Measurements from ENCODE around the gene SAA4. TPM values are rescaled to one million over a fixed set of nuclear protein-coding genes. Genes with fewer than 3 reads are reported as not detected.
"Not testable (repeated sequence)": the region's sequence is repeated elsewhere in the genome, so short reads cannot be mapped to it uniquely, and the experiment has no call there.

The SAA4 gene
- polyA plus RNA-seq, 1 donor from 2014 or later, result 0.58 TPM

DNA sequence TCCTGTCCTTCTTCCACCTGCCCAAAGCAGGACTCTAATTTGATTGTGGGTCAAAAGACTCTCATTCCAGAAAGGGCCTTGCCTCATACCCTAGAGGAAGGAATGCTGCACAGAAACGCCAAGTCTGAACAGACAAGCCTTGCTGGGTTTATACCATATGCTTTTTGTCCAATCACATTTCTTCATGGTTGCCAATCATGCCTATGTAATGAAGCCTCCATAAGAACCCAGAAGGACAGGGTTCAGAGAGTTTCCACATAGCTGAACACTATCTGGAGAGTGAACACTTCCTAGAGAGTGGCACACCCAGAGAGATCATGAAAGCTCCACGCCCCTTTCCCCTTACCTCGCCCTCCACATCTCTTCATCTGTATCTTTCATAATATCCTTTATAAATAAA lies 16.6 kb upstream of the SAA4 start:
- no peak overlapping the region for H3K4me2 ChIP-seq (ENCODE audit: low read length)
- no peaks in the 10 kb centered on the region for H3K79me2 ChIP-seq (replicated peaks; ENCODE audit: insufficient read depth, low read length)
- no peak for TF ChIP-seq EP300 (conservative IDR thresholded peaks at IDR 0.05; ENCODE audit: poor library complexity, severe bottlenecking)
- TF ChIP-seq POLR2AphosphoS5 (IDR thresholded peaks at IDR 0.05), result no peak
- no peak for TF ChIP-seq SMC3 (conservative IDR thresholded peaks at IDR 0.05; ENCODE audit: poor library complexity)
- TF ChIP-seq, protein P1, sequence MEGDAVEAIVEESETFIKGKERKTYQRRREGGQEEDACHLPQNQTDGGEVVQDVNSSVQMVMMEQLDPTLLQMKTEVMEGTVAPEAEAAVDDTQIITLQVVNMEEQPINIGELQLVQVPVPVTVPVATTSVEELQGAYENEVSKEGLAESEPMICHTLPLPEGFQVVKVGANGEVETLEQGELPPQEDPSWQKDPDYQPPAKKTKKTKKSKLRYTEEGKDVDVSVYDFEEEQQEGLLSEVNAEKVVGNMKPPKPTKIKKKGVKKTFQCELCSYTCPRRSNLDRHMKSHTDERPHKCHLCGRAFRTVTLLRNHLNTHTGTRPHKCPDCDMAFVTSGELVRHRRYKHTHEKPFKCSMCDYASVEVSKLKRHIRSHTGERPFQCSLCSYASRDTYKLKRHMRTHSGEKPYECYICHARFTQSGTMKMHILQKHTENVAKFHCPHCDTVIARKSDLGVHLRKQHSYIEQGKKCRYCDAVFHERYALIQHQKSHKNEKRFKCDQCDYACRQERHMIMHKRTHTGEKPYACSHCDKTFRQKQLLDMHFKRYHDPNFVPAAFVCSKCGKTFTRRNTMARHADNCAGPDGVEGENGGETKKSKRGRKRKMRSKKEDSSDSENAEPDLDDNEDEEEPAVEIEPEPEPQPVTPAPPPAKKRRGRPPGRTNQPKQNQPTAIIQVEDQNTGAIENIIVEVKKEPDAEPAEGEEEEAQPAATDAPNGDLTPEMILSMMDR (IDR thresholded peaks at IDR 0.05; ENCODE audit: poor library complexity, severe bottlenecking), result no peak
- TF ChIP-seq TAF1 (IDR thresholded peaks at IDR 0.05; ENCODE audit: low read depth), result no peak
- TF ChIP-seq, protein P2, sequence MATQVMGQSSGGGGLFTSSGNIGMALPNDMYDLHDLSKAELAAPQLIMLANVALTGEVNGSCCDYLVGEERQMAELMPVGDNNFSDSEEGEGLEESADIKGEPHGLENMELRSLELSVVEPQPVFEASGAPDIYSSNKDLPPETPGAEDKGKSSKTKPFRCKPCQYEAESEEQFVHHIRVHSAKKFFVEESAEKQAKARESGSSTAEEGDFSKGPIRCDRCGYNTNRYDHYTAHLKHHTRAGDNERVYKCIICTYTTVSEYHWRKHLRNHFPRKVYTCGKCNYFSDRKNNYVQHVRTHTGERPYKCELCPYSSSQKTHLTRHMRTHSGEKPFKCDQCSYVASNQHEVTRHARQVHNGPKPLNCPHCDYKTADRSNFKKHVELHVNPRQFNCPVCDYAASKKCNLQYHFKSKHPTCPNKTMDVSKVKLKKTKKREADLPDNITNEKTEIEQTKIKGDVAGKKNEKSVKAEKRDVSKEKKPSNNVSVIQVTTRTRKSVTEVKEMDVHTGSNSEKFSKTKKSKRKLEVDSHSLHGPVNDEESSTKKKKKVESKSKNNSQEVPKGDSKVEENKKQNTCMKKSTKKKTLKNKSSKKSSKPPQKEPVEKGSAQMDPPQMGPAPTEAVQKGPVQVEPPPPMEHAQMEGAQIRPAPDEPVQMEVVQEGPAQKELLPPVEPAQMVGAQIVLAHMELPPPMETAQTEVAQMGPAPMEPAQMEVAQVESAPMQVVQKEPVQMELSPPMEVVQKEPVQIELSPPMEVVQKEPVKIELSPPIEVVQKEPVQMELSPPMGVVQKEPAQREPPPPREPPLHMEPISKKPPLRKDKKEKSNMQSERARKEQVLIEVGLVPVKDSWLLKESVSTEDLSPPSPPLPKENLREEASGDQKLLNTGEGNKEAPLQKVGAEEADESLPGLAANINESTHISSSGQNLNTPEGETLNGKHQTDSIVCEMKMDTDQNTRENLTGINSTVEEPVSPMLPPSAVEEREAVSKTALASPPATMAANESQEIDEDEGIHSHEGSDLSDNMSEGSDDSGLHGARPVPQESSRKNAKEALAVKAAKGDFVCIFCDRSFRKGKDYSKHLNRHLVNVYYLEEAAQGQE (IDR thresholded peaks at IDR 0.05; ENCODE audit: borderline replicate concordance), result no peak
- no peak for TF ChIP-seq MXI1 (conservative IDR thresholded peaks at IDR 0.05; ENCODE audit: poor library complexity, severe bottlenecking)
- no peak for TF ChIP-seq EZH2 (IDR thresholded peaks at IDR 0.05; ENCODE audit: borderline replicate concordance, insufficient read depth, low read length, poor library complexity, severe bottlenecking)
- TF ChIP-seq RAD21 (conservative IDR thresholded peaks at IDR 0.05), result no peak
- no peak overlapping the region for H3K9ac ChIP-seq (ENCODE audit: low read length)
- no peak overlapping the region for H3K27ac ChIP-seq (ENCODE audit: low read length)
- H3K36me3 ChIP-seq (ENCODE audit: insufficient read depth, low read length), result no peaks in the 10 kb centered on the region
- H3K4me3 ChIP-seq (ENCODE audit: low read length), result no peak overlapping the region
- H3K27me3 ChIP-seq (ENCODE audit: insufficient read depth, low read depth, low read length), result no peaks in the 10 kb centered on the region
- H3K9me2 ChIP-seq (ENCODE audit: insufficient read depth, low read length), result no peaks in the 10 kb centered on the region
- H4K20me1 ChIP-seq (ENCODE audit: insufficient read depth), result no peaks in the 10 kb centered on the region
- H3K9me3 ChIP-seq (ENCODE audit: low read length), result no peaks in the 10 kb centered on the region
- no peaks in the 10 kb centered on the region for H3F3A ChIP-seq (ENCODE audit: insufficient read depth, low read length, poor library complexity, severe bottlenecking)
- H2AFZ ChIP-seq (ENCODE audit: low read depth, low read length), result no peak overlapping the region

DNA sequence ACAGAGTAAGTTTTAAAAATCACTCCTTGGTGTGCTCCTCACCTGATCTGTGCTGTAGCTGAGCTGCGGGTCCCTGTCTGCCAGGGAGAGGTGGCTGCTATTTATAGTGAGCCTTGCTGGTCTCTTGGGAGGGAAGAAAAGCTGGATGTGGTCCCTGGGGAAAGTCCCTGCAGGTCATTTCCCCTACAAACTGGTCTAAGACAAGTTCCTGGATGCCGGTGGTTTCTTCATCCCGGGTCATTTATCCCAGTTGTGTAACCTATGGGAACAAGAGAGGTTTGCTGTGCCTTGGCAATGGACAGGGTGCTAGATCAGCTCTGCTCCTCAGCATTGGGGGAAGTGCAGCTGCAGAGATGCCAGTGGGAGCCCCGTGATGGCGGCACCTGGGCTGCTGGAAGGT lies 12.0 kb upstream of the SAA4 start, which contains the start of gene SAA2:
SAA2 (minus strand) TSS at position 108 of the 400 bp plus-strand sequence. CDS start 657 bp downstream, outside the sequence.
- Histone ChIP-seq H2AFZ (ENCODE audit: low read depth, low read length) (no peak within 1 kb of the TSS), H3K4me2 (ENCODE audit: low read length) (no peak within 1 kb of the TSS), H3K36me3 (ENCODE audit: insufficient read depth, low read length) (no peaks in the 10 kb centered on the region), H3K27me3 (ENCODE audit: insufficient read depth, low read depth, low read length) (no peaks in the 10 kb centered on the region), H3K4me3 (ENCODE audit: low read length) (no peak within 1 kb of the TSS), H3F3A (ENCODE audit: insufficient read depth, low read length, poor library complexity, severe bottlenecking) (no peaks in the 10 kb centered on the region), H3K9ac (ENCODE audit: low read length) (no peak within 1 kb of the TSS), H3K79me2 (replicated peaks; ENCODE audit: insufficient read depth, low read length) (no peaks in the 10 kb centered on the region), H3K9me3 (ENCODE audit: low read length) (no peaks in the 10 kb centered on the region), H4K20me1 (ENCODE audit: insufficient read depth) (no peaks in the 10 kb centered on the region), H3K9me2 (ENCODE audit: insufficient read depth, low read length) (no peaks in the 10 kb centered on the region), H3K27ac (ENCODE audit: low read length) (no peak within 1 kb of the TSS)
- TF ChIP-seq, protein P1 (IDR thresholded peaks at IDR 0.05; ENCODE audit: poor library complexity, severe bottlenecking), result no peak
- TF ChIP-seq POLR2AphosphoS5 (IDR thresholded peaks at IDR 0.05) (no peak), SMC3 (conservative IDR thresholded peaks at IDR 0.05; ENCODE audit: poor library complexity) (no peak), TAF1 (IDR thresholded peaks at IDR 0.05; ENCODE audit: low read depth) (no peak), EZH2 (IDR thresholded peaks at IDR 0.05; ENCODE audit: borderline replicate concordance, insufficient read depth, low read length, poor library complexity, severe bottlenecking) (no peak), EP300 (conservative IDR thresholded peaks at IDR 0.05; ENCODE audit: poor library complexity, severe bottlenecking) (no peak), RAD21 (conservative IDR thresholded peaks at IDR 0.05) (no peak), MXI1 (conservative IDR thresholded peaks at IDR 0.05; ENCODE audit: poor library complexity, severe bottlenecking) (no peak)
- TF ChIP-seq, protein P2 (IDR thresholded peaks at IDR 0.05; ENCODE audit: borderline replicate concordance), result no peak

DNA sequence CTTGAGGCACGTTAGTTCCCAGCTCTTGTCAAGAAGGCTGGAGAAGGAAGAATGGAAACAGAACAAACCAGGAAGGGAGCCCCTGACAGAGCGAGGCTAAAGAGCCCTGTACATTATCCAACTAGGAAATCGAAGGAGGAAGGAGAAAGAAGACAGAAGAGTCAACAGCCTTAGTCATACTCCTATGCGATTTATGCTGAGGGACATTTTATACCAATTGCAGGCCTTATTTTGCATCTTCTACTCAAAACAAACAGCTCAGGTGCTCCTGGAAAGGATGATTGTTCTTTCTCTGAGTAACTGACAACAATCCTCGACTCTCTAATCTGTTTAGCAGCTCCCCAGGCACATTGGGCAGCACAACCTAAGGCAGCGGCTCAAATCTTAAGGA lies 10.6 kb upstream of the SAA4 start:
- not testable (repeated sequence) for H3F3A ChIP-seq (ENCODE audit: insufficient read depth, low read length, poor library complexity, severe bottlenecking); H3K9me2 ChIP-seq (ENCODE audit: insufficient read depth, low read length); H4K20me1 ChIP-seq (ENCODE audit: insufficient read depth); H3K4me3 ChIP-seq (ENCODE audit: low read length); H3K27me3 ChIP-seq (ENCODE audit: insufficient read depth, low read depth, low read length); H2AFZ ChIP-seq (ENCODE audit: low read depth, low read length); H3K36me3 ChIP-seq (ENCODE audit: insufficient read depth, low read length); H3K9me3 ChIP-seq (ENCODE audit: low read length); H3K9ac ChIP-seq (ENCODE audit: low read length); H3K27ac ChIP-seq (ENCODE audit: low read length); H3K4me2 ChIP-seq (ENCODE audit: low read length); H3K79me2 ChIP-seq (replicated peaks; ENCODE audit: insufficient read depth, low read length)
